Peyer's patch (tissue), 4 donors: ENCODE measurements around the gene HP1BP3.

Source experiments
- POLR2A ChIP-seq, 2 donors: fragments of 450-650 bp; IDR thresholded peaks; one replicate each; pipeline ENCODE4 v1.5.1; 2017; ENCODE audit warnings: antibody characterized with exemption in 2 of 2, mild to moderate bottlenecking in 2 of 2, moderate library complexity in 2 of 2
- TF ChIP-seq, protein P1 (sequence below), 6 experiments: fragments of 450-650 bp in 4 of 6; fragments of 200-600 bp in 2 of 6; sonication (generic) in 1 of 6; IDR thresholded peaks; one replicate each; pipeline ENCODE4 v1.5.1; 2017 to 2019; ENCODE audit warnings: antibody characterized with exemption in 6 of 6, mild to moderate bottlenecking in 3 of 6, moderate library complexity in 1 of 6

DNA sequence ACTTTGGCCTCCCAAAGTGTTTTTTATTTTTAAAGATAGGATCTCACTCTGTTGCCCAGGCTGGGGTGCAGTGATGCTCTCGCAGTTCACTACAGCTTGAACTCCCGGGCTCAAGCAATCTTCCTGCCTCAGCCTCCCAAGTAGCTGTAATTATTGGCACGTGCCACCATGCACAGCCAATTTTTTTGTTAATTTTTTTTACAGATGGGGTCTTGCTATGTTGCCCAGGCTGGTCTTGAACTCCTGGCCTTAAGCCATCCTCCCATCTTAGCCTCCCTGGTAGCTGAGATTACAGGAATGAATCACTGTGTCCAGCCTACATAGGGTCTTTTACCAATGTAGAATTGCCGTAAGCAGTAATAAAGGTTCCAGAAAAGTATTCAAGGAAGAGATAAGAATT lies 49.1 kb upstream of the HP1BP3 start:
- TF ChIP-seq, protein P1, sequence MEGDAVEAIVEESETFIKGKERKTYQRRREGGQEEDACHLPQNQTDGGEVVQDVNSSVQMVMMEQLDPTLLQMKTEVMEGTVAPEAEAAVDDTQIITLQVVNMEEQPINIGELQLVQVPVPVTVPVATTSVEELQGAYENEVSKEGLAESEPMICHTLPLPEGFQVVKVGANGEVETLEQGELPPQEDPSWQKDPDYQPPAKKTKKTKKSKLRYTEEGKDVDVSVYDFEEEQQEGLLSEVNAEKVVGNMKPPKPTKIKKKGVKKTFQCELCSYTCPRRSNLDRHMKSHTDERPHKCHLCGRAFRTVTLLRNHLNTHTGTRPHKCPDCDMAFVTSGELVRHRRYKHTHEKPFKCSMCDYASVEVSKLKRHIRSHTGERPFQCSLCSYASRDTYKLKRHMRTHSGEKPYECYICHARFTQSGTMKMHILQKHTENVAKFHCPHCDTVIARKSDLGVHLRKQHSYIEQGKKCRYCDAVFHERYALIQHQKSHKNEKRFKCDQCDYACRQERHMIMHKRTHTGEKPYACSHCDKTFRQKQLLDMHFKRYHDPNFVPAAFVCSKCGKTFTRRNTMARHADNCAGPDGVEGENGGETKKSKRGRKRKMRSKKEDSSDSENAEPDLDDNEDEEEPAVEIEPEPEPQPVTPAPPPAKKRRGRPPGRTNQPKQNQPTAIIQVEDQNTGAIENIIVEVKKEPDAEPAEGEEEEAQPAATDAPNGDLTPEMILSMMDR (IDR thresholded peaks at IDR 0.05), result no peak
- no peak for TF ChIP-seq POLR2A (IDR thresholded peaks at IDR 0.05)
